NCI-H748 (cell line): Measurements from ENCODE around the gene DOK6.
"Not testable (repeated sequence)": the region's sequence is repeated elsewhere in the genome, so short reads cannot be mapped to it uniquely, and the experiment has no call there.

ENCODE experiments used
- DNase-seq: peaks from one replicate; lab custom pipeline; 2025; ENCODE audit not compliant: unreplicated experiment; lab: John Stamatoyannopoulos, UW

Gene DOK6

GRCh38 chr18:69789794-69790193, 389.1 kb downstream of the DOK6 start:
- no peak for DNase-seq

- no peak for DNase-seq
Observed at GRCh38 chr18:69790649-69791048, 390.0 kb downstream of the DOK6 start.

- DNase-seq, result no peak
Observed at GRCh38 chr18:69795791-69796190, 395.1 kb downstream of the DOK6 start.

GRCh38 chr18:69804776-69805501, 404.3 kb downstream of the DOK6 start:
- no peak for DNase-seq

GRCh38 chr18:69808399-69808798, 407.7 kb downstream of the DOK6 start:
- DNase-seq, result no peak

- DNase-seq, result no peak
Observed at GRCh38 chr18:69813559-69813958, 412.9 kb downstream of the DOK6 start.

- DNase-seq, result no peak
Observed at GRCh38 chr18:69814861-69815385, 414.2 kb downstream of the DOK6 start.

GRCh38 chr18:69817335-69817940, 416.8 kb downstream of the DOK6 start:
- DNase-seq, result no peak

- DNase-seq, result no peak
Observed at GRCh38 chr18:69819460-69819859, 418.8 kb downstream of the DOK6 start.

- DNase-seq, result no peak
Observed at GRCh38 chr18:69820538-69820937, 419.9 kb downstream of the DOK6 start.

GRCh38 chr18:69830189-69830588, 429.5 kb downstream of the DOK6 start:
- DNase-seq, result no peak

GRCh38 chr18:69834980-69835379, 434.3 kb downstream of the DOK6 start:
- not testable (repeated sequence) for DNase-seq

GRCh38 chr18:69838003-69838402, 437.3 kb downstream of the DOK6 start:
- no peak for DNase-seq

GRCh38 chr18:69838620-69839411, 438.1 kb downstream of the DOK6 start:
- no peak for DNase-seq

- DNase-seq, result no peak
Observed at GRCh38 chr18:69839497-69839896, 438.8 kb downstream of the DOK6 start.

GRCh38 chr18:69840001-69840400, 439.3 kb downstream of the DOK6 start:
- peak; percentile 31 for DNase-seq

GRCh38 chr18:69840445-69840844, 439.8 kb downstream of the DOK6 start:
- DNase-seq, result no peak

GRCh38 chr18:69841117-69841516, 440.4 kb downstream of the DOK6 start:
- DNase-seq, result no peak

- no peak for DNase-seq
Observed at GRCh38 chr18:69843015-69843414, 442.3 kb downstream of the DOK6 start.

- DNase-seq, result no peak
Observed at GRCh38 chr18:69844656-69845055, 444.0 kb downstream of the DOK6 start.

- no peak for DNase-seq
Observed at GRCh38 chr18:69845593-69846506, 445.2 kb downstream of the DOK6 start.
